ENCODE data around the gene SF3B3.

DNA sequence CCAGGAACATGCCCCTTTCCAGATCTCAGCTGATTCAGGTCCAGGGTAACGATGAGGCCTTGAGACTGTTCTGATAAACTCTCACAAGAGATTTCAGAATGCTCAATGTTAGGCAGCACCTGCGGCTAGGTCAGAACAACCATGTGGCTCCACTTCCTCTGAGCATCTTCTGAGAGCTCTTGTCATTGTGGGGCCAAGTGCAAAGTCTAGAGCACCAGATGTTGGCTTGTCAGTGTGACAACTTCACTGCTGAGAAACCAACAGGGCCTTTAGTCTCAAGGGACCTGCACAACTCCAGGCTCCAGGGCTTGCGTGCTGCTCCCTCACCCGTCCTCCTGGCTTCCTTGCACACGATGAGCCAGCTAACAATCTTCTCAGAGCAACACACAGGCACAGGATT is 40.2 kb upstream of the SF3B3 start:
- no peak for TF ChIP-seq POLR2AphosphoS5 (IDR thresholded peaks at IDR 0.05)
- TF ChIP-seq POLR2A (IDR thresholded peaks at IDR 0.05; ENCODE audit: low read depth) = no peak
- TF ChIP-seq, protein P1, sequence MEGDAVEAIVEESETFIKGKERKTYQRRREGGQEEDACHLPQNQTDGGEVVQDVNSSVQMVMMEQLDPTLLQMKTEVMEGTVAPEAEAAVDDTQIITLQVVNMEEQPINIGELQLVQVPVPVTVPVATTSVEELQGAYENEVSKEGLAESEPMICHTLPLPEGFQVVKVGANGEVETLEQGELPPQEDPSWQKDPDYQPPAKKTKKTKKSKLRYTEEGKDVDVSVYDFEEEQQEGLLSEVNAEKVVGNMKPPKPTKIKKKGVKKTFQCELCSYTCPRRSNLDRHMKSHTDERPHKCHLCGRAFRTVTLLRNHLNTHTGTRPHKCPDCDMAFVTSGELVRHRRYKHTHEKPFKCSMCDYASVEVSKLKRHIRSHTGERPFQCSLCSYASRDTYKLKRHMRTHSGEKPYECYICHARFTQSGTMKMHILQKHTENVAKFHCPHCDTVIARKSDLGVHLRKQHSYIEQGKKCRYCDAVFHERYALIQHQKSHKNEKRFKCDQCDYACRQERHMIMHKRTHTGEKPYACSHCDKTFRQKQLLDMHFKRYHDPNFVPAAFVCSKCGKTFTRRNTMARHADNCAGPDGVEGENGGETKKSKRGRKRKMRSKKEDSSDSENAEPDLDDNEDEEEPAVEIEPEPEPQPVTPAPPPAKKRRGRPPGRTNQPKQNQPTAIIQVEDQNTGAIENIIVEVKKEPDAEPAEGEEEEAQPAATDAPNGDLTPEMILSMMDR (IDR thresholded peaks at IDR 0.05) = no peak
- TF ChIP-seq EP300 (IDR thresholded peaks at IDR 0.05) = no peak
